Sigmoid colon (tissue), 4 donors: ENCODE data around the gene LPAR1.

ENCODE experiments used
- POLR2A ChIP-seq, 2 donors: fragments of 450-650 bp; IDR thresholded peaks; one replicate each; pipeline ENCODE4 v1.6.1; 2016; ENCODE audit warnings: antibody characterized with exemption in 2 of 2, mild to moderate bottlenecking in 2 of 2, moderate library complexity in 2 of 2
- POLR2AphosphoS5 ChIP-seq, 4 donors: sonication (generic); formaldehyde crosslinking; IDR thresholded peaks; one replicate each; pipeline ENCODE4 v1.6.1; 2017; ENCODE audit warnings: antibody characterized with exemption in 4 of 4
- TF ChIP-seq, protein P1 (sequence below), 4 experiments: fragments of 450-650 bp in 3 of 4; fragments of 200-600 bp in 1 of 4; IDR thresholded peaks; one replicate each; pipeline ENCODE4 v1.5.1; 2016 to 2019; ENCODE audit warnings: antibody characterized with exemption in 4 of 4, mild to moderate bottlenecking in 3 of 4, moderate library complexity in 2 of 4

DNA sequence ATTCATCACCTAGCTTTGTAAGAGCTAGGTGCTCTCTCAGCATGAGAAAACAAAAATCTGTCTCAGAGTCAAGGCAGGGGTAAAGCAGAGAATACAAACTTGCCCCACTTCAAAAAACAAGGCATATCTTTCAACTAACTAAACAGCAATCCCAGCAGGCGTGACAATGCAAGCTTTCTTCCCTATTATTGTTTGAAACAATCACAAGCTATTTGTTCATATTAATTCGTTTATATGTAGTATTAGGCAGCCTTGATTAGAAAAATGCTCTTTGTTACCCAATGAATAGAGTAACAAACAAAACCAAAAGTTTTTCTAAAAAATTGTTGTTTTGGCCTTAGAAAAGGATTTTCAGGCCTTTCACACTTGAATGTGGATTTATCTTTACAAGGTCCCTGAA, 71.1 kb downstream of the LPAR1 start:
- TF ChIP-seq, protein P1, sequence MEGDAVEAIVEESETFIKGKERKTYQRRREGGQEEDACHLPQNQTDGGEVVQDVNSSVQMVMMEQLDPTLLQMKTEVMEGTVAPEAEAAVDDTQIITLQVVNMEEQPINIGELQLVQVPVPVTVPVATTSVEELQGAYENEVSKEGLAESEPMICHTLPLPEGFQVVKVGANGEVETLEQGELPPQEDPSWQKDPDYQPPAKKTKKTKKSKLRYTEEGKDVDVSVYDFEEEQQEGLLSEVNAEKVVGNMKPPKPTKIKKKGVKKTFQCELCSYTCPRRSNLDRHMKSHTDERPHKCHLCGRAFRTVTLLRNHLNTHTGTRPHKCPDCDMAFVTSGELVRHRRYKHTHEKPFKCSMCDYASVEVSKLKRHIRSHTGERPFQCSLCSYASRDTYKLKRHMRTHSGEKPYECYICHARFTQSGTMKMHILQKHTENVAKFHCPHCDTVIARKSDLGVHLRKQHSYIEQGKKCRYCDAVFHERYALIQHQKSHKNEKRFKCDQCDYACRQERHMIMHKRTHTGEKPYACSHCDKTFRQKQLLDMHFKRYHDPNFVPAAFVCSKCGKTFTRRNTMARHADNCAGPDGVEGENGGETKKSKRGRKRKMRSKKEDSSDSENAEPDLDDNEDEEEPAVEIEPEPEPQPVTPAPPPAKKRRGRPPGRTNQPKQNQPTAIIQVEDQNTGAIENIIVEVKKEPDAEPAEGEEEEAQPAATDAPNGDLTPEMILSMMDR (IDR thresholded peaks at IDR 0.05) = no peak
- TF ChIP-seq POLR2AphosphoS5 (IDR thresholded peaks at IDR 0.05) = no peak
- TF ChIP-seq POLR2A (IDR thresholded peaks at IDR 0.05) = no peak
